GM23338 (cell line): ENCODE measurements around the gene TSFM.

Experiments
- EZH2 ChIP-seq: fragments of 200-600 bp; sonication (generic); IDR thresholded peaks from one replicate; pipeline ENCODE4 v1.8.0; 2017; ENCODE audit warnings: antibody characterized with exemption, mild to moderate bottlenecking, low read depth; ENCODE audit not compliant: unreplicated experiment
- JUNB ChIP-seq: IDR thresholded peaks from one replicate; pipeline ENCODE4 v1.6.1; 2016; ENCODE audit warnings: antibody characterized with exemption; ENCODE audit not compliant: unreplicated experiment
- POLR2AphosphoS5 ChIP-seq: IDR thresholded peaks from 2 replicates; pipeline ENCODE4 v1.6.1; 2016; ENCODE audit warnings: antibody characterized with exemption, low read depth
- TF ChIP-seq, protein P1 (sequence below), 2 experiments: fragments of 200-600 bp in 1 of 2; sonication (generic) in 1 of 2; conservative IDR thresholded peaks; 2 replicates each; pipeline versions ENCODE4 v1.5.1 to v1.6.1; 2016 to 2017; ENCODE audit warnings: antibody characterized with exemption in 2 of 2, low read depth in 2 of 2, mild to moderate bottlenecking in 2 of 2, moderate library complexity in 1 of 2
- TF ChIP-seq, protein P2 (sequence below): IDR thresholded peaks from one replicate; pipeline ENCODE4 v1.6.1; 2018; ENCODE audit warnings: antibody characterized with exemption; ENCODE audit not compliant: unreplicated experiment

DNA sequence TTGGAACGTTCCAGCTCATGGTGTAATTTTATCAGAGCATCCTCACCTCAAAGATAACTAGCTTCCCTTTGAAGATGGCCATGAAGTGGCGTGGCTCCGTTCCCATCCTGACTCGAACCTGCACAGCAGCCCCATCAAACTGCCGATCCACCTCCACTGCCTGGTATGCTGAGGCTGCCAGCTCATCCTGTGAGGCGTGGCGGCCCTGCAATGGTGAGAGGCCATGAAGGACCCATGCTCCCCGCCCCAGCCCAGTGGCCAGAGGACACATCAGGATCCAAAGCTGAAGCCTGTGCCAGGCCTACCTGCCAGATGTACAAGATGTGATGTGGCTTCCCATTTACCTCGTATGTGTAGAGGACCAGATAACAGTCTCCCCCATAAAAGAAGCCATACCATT is 24.7 kb downstream of the TSFM start:
- TF ChIP-seq, protein P1, sequence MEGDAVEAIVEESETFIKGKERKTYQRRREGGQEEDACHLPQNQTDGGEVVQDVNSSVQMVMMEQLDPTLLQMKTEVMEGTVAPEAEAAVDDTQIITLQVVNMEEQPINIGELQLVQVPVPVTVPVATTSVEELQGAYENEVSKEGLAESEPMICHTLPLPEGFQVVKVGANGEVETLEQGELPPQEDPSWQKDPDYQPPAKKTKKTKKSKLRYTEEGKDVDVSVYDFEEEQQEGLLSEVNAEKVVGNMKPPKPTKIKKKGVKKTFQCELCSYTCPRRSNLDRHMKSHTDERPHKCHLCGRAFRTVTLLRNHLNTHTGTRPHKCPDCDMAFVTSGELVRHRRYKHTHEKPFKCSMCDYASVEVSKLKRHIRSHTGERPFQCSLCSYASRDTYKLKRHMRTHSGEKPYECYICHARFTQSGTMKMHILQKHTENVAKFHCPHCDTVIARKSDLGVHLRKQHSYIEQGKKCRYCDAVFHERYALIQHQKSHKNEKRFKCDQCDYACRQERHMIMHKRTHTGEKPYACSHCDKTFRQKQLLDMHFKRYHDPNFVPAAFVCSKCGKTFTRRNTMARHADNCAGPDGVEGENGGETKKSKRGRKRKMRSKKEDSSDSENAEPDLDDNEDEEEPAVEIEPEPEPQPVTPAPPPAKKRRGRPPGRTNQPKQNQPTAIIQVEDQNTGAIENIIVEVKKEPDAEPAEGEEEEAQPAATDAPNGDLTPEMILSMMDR (conservative IDR thresholded peaks at IDR 0.05; ENCODE audit: low read depth in 2 of 2) = no peak
- TF ChIP-seq EZH2 = no peak
- TF ChIP-seq POLR2AphosphoS5 = no peak
- TF ChIP-seq, protein P2, sequence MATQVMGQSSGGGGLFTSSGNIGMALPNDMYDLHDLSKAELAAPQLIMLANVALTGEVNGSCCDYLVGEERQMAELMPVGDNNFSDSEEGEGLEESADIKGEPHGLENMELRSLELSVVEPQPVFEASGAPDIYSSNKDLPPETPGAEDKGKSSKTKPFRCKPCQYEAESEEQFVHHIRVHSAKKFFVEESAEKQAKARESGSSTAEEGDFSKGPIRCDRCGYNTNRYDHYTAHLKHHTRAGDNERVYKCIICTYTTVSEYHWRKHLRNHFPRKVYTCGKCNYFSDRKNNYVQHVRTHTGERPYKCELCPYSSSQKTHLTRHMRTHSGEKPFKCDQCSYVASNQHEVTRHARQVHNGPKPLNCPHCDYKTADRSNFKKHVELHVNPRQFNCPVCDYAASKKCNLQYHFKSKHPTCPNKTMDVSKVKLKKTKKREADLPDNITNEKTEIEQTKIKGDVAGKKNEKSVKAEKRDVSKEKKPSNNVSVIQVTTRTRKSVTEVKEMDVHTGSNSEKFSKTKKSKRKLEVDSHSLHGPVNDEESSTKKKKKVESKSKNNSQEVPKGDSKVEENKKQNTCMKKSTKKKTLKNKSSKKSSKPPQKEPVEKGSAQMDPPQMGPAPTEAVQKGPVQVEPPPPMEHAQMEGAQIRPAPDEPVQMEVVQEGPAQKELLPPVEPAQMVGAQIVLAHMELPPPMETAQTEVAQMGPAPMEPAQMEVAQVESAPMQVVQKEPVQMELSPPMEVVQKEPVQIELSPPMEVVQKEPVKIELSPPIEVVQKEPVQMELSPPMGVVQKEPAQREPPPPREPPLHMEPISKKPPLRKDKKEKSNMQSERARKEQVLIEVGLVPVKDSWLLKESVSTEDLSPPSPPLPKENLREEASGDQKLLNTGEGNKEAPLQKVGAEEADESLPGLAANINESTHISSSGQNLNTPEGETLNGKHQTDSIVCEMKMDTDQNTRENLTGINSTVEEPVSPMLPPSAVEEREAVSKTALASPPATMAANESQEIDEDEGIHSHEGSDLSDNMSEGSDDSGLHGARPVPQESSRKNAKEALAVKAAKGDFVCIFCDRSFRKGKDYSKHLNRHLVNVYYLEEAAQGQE = no peak
- no peak for TF ChIP-seq JUNB
